Suprapubic skin (tissue), 3 donors: Measurements from ENCODE around the gene ACE.

Experiments
- EP300 ChIP-seq: sonication (generic); formaldehyde crosslinking; IDR thresholded peaks from one replicate; pipeline ENCODE4 v1.6.1; 2017; ENCODE audit warnings: antibody characterized with exemption
- POLR2A ChIP-seq, 2 donors: fragments of 450-650 bp; IDR thresholded peaks; one replicate each; pipeline ENCODE4 v1.6.1; 2017; ENCODE audit warnings: antibody characterized with exemption in 2 of 2, mild to moderate bottlenecking in 2 of 2, moderate library complexity in 2 of 2
- TF ChIP-seq, protein P1 (sequence below), 2 donors: fragments of 200-600 bp in 1 of 2; fragments of 450-650 bp in 1 of 2; sonication (generic) in 1 of 2; IDR thresholded peaks; one replicate each; pipeline ENCODE4 v1.5.1; 2016 to 2019; ENCODE audit warnings: antibody characterized with exemption in 2 of 2, mild to moderate bottlenecking in 1 of 2, moderate library complexity in 1 of 2

DNA sequence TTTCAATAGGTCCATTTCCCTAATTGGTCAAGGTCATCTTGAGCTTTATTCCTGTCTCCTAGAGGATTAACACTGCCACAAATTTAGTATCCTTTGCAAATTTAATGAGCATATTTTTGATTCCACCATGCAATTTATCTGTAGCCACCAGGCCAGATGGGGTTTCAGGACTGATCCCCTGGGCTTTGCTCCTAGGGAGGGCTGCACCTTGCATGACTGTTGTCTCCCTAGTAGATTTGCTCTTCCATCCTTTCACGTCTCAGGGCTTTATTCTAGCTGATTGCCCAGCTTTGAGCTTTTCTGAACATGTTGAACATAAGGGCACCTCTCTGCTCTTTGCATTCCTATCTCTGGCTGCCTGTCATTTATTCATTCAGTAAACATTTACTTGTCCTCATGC, 38.6 kb downstream of the ACE start:
- TF ChIP-seq, protein P1, sequence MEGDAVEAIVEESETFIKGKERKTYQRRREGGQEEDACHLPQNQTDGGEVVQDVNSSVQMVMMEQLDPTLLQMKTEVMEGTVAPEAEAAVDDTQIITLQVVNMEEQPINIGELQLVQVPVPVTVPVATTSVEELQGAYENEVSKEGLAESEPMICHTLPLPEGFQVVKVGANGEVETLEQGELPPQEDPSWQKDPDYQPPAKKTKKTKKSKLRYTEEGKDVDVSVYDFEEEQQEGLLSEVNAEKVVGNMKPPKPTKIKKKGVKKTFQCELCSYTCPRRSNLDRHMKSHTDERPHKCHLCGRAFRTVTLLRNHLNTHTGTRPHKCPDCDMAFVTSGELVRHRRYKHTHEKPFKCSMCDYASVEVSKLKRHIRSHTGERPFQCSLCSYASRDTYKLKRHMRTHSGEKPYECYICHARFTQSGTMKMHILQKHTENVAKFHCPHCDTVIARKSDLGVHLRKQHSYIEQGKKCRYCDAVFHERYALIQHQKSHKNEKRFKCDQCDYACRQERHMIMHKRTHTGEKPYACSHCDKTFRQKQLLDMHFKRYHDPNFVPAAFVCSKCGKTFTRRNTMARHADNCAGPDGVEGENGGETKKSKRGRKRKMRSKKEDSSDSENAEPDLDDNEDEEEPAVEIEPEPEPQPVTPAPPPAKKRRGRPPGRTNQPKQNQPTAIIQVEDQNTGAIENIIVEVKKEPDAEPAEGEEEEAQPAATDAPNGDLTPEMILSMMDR (IDR thresholded peaks at IDR 0.05) = no peak
- no peak for TF ChIP-seq EP300
- no peak for TF ChIP-seq POLR2A (IDR thresholded peaks at IDR 0.05)
